ENCODE results near the gene KIAA1217.

KIAA1217 gene

DNA sequence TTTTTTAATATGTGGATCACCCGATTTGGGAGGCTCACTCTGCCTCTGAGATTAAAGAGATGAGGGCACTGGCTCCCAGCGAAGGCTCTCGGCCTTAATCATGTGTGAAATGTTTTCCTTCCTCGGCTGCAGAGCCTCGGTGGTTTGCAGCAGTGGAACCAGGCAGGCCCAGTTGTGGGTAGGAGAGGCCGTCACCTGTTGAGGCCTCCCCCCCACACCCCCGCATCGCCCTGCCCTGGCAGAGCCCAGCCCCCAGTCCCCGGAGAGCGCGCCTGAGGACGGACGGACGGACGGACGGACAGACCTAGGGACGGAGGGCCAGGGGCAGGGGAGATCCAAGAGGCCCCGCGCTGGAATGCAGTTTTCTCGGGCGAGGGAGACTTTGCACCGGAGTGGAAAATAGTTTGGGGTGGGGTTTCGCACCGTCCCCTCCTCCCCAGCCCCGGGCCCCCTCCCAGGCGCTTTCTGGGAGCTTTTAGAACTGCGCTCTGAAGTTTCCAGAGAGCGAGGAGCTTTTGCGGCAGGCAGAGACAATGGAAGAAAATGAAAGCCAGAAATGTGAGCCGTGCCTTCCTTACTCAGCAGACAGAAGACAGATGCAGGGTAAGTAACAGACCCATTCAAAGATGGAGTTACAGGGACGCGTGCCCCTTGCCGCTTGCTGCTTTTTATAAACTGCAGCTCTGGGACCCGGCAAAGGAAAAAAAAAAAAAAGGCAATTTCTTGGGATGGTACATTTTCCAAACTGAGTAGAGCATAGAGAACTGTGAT, at the start of gene KIAA1217:
Gene KIAA1217, plus strand, starts transcription at position 478 of the 771 bp plus-strand sequence. Its CDS starts 56 bp downstream, at position 534.
- DNase-seq = no peak

DNA sequence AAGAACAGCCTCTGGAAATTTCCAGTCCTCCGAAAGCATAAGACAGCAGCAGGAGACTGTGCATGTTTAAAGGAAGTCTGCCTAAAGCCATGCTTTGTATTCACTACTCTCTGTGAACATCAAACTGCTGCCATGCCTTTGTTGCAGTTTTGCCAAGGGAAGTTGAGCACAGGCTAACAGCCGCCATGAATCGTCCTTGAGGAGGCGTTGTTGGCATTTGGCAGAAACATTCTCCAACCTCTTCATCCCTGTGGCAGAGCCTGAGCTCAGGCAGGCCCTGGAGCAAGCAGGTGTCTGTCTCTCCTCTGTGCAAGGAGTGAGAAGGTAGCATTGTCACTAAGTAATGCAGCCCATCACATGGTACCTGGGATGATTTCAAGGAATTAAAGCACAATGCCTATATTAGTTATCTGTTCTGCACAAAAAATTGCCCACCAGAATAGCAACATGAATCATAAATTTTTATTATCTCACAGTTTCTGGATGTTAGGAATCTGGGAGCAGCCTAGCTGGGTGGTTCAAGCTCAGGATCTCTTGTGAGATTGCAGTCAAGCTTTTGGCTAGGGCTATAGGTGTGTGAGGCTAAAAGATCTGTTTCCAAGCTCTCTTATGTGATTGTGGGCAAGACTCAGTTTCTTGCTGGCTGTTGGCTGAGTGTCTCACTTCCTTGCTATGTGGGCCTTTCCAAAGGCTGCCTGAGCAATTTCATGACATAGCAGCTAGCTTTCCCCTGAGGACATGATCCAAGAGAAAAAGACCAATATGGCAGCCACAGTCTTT, 46.5 kb upstream of the KIAA1217 start:
- DNase-seq = no peak

DNA sequence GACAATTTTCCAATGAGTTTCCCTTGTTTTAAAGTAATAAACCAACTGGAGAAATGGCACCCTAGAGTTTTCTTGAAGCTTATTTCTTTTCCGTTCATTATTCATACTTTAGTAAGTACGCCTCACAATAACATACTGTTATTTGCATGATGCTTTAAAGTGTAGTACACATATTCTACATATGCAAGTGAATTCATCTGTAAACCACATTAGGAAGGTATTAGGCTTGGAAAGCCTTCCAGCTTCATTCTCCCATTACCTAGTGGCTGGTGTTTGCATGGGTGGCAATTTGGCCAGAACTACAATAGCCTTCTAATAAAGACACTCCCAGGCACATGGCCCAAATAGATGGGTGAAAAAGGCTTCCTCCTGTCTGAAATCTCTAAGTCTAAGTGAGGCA, 45.5 kb upstream of the KIAA1217 start:
- DNase-seq = no peak

DNA sequence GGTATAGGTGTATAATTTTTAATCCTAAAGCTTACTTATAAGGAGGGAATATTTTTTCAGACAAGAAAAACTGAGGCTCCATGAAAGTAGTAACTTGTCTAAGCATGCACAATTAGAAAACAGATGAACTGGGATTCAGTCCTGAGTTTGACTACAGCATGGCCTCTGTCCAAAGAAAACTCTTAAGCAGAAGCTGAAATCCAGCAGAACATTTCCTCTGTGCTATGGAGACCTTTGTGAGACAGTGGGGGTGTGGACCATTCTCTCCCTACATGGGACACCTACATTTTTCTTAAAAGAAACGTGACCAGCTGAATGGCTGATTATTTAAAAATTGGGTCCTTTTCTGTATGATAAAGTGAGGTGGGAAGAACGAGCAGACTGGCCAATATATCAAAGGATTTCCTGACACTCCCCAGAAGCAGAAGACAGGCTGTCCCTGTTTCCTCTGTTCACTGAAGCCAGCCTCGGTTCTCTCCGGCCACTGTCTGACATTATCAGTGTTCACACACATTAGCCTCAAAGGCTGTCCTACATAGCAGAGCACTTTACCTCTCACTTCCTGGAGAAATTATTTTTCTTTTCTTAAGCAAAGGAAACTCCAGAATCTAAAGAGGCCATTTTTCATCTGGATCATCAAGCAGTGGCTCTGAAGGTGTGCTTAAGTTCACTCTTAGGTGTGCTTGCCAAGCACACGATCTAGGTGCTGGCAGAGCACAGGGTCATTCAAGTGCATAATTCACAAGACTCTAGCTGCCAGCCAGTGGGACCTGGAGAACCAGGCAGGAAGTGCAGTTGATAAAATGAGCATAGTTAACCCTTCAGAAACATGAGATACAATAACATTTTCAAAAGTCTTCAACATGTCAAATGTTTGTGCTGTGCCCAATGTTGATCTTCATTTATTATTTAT, 40.4 kb upstream of the KIAA1217 start:
- DNase-seq = no peak

DNA sequence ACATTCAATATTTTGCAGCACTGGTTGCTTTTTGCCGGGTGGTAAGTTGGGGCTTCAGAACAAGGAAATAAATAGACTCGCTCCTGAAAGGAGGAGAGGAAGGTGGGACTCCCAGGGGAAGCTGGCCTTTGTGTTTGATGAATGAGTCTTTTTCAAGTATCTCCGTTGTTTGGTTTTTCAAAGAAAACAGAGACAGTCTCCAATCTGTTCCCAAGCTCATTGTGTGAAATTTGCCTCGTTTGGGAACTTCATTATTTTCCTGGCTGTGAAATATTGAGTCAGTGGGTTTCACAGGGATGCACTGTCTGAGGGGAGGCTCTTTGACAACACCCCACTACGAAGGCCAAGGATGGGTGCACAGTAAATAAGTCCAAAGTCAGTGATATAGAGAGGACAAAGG, 38.7 kb upstream of the KIAA1217 start:
- DNase-seq = no peak

GRCh38 chr10:24172909-24173308, 36.0 kb upstream of the KIAA1217 start:
- DNase-seq = no peak

DNA sequence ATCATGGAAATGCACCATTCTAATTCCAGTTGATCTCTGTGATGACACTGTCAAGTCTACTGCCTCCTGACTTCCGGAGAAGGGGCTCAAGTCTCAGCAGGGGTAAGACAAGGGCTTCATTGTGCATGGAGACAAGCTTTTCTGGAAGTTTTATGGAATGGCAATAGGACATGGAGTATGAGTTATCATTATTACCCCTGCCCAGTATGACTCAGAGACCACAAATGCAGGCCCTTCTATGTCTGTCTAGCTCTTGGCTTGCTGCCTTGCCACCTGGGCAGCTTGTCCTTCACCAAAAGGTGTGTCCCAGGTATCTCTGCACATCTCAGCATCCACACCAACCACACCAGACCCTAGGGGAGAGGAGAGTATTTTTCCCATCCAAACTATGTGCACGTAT, 34.9 kb upstream of the KIAA1217 start:
- DNase-seq = no peak

DNA sequence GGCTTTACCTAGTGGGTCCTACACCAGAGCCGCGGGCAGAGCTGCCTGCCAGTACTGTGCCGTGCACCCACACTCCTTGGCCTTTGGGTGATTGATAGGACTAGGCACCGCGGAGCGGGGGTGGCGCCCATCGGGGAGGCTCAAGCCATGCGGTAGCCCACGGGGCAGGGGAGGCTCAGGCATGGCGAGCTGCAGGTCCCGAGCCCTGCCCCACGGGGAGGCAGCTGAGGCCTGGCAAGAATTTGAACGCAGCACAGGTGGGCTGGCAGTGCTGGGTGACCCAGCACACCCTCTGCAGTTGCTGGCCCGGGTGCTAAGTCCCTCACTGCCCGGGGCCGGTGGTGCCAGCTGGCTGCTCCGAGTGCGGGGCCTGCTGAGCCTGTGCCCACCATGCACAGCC, 32.3 kb upstream of the KIAA1217 start:
- DNase-seq = no peak

DNA sequence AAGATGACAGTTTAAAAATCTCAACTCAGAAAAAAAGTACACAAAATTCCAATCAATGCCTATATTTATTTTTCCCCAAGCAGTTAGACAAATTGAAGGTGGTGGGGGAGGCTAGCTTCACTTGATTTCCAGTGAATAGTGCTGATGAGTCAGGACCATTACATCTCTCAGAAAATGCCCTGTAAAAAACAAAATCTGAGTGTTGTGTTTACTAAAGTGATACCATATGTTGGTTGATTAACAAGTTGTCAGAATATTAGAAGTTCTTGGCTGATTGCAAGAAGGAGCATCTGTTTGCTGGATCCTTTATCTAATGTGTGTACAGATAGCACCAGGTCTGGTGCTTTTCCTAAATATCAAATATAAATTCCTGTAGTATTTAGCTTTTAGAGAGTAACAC, 31.3 kb upstream of the KIAA1217 start:
- DNase-seq = no peak

DNA sequence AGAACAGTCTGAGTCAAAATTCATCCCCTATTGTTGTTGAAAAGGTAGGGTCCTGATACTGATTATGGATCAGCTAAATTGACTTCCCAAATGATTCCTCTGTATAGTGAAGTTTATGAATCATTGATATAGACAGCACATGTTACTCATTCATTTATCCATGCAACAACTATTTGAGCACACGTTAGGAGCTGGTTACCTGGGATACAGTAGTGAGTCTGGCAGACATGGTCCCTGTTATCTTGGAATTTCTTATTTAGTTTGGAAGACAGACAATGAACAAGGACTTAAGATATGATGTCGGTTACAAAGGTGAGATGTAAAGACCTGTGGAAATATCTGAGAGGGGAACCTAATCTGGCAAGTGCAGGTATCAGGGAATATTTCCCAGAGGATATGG, 28.0 kb upstream of the KIAA1217 start:
- DNase-seq = no peak

- no peak for DNase-seq
These were observed 24.5 kb upstream of the KIAA1217 start for GRCh38 chr10:24184455-24184854.

DNA sequence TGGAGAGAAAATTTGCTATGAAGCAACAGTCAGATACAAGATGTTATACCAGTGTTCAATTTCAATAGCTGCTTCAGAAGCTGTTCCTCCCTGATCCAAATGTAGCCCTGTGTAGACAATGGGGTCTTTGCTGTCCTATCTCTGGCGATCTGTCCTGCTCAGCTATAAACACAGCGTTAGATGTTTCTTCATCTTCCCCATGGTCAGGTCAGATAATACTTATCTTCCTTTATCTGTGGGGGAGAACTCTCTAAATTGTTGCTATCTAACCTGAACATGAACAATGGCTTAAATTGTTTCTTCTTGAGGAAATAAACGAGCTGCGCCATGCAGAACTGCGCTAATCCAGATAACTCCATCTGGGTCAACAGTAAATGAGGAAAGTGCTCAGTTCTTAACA, 15.6 kb upstream of the KIAA1217 start:
- no peak for DNase-seq

- DNase-seq = no peak
These were observed 11.7 kb upstream of the KIAA1217 start for GRCh38 chr10:24197263-24197662.

- no peak for DNase-seq
These were observed 7.3 kb upstream of the KIAA1217 start for GRCh38 chr10:24201503-24202180.

- DNase-seq = no peak
These were observed 6.8 kb upstream of the KIAA1217 start for GRCh38 chr10:24202181-24202570.

GRCh38 chr10:24205821-24206220, 3.1 kb upstream of the KIAA1217 start:
- no peak for DNase-seq

GRCh38 chr10:24206334-24206733, 2.6 kb upstream of the KIAA1217 start:
- DNase-seq = no peak

DNA sequence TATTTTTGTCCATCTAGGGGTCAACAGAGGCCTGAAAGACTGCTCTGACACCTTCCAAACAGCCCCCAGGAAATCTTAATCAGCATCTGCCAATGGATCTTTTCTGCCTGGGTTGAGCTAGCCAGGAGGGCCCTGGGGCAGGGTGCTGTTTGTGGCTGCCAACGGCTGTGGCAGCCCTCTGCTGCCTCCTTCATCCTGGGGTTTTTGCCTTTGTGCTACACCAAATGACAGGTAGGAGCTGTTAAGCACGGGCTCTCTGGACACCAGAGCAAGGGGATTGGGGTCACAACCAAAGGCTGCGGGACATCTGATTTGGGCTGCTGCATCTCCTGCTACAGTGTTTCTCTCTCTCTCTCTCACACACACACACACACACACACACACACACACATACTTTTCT, 2.0 kb upstream of the KIAA1217 start:
- DNase-seq = no peak

- DNase-seq = no peak
These were observed 1.6 kb upstream of the KIAA1217 start for GRCh38 chr10:24207341-24207740.

DNA sequence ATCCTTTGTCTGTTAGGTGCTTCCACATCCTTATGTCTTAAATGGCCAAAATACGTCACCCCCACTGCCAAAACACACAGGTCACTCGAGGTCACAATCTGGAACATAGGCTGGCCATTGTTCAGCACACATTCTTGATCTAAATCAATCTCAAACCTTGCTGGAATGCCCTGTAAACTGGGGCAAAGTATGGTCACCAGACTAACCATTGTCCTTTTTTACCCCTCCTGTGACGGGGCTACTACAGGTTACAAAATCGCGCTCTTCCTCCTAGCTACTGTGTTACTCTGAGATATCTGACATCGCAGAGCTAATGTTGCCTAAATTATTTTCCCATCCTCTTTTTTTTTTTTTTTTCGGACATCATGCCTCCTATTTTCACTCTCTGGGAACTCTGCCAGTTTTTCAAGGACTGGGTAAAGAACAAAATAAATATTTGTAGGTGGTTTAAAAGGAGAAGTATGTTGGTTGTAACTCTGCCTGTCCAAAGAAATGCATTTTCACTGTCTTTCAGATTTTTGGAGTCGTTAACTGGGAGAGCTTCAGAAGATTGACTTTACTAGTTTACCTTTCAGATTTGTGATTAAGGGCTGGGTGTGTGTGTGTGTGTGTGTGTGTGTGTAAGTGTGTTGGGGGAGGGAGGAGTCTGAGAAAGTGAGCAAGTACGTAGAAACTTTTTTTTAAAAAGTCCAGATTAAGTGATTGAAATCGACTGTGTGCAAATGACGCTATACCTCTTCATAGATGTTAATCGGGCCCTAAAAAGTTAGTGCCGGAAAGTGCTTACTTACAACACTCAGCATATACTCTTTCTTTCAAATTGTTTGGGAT, 942 bp upstream of the KIAA1217 start:
- peak; percentile 11 for DNase-seq

- DNase-seq = no peak
These were observed 464 bp downstream of the KIAA1217 start for GRCh38 chr10:24209432-24209771.

DNA sequence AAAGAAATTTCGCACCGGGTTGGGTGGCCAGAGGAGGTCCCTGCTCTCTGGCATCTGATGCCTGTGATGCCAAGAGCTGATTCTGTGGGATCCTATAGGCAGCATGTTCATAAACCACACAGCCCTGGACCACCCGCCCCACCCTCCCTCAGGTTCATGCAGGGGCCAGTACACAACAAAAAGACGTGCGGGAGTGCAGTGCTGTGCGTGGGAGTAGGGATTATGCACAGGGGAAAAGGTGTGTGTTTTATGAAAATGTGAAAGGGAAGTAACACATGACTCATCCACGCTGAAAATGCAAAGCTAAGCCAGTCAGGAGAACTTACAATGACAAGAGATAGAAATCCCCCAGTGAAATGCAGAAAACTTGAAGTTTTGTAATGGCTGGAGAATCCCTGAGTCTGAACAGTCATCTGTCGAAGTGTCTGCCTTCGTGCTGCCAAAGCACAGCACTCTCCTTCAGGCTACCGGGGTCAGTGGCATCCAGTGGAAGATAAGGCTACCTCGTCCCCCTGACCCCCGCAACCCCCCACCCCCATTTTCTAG, 1.1 kb downstream of the KIAA1217 start:
- no peak for DNase-seq

Measured in NCI-H2227 treated with DMSO at 0.1 percent for 48 hours (cell line).